Ovary (tissue), 3 donors: Measurements from ENCODE around the gene SCRN2.

Experiments
- POLR2A ChIP-seq: fragments of 450-650 bp; IDR thresholded peaks from one replicate; pipeline ENCODE4 v1.6.1; 2017; ENCODE audit warnings: antibody characterized with exemption, mild to moderate bottlenecking, moderate library complexity
- TF ChIP-seq, protein P1 (sequence below), 3 donors: fragments of 450-650 bp in 2 of 3; fragments of 200-600 bp in 1 of 3; IDR thresholded peaks; one replicate each; pipeline versions ENCODE4 v1.5.1 to v1.8.0; 2016 to 2022; ENCODE audit warnings: antibody characterized with exemption in 3 of 3, mild to moderate bottlenecking in 1 of 3
- donor health status: DM: no; HTN: no; CAD: no.

DNA sequence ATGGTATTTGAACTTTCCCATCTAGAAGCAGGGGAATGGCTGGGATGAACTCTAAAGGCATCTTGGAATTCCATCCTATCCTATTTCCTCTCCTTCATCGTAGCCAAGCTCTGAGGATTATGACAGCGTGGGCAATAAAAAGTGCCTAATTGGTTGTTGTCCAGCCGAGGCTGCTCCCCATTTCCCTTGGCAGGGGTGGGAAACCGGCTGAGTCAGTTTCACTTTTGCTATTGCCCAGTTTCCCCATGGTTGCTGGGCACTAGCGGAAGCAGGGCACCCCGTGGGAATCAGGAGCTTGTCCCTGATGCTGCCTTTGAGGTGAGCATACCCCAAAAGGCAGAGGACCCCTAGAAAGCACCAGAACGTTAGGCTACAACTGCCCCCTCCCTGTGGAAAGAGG is 41.2 kb upstream of the SCRN2 start:
- TF ChIP-seq, protein P1, sequence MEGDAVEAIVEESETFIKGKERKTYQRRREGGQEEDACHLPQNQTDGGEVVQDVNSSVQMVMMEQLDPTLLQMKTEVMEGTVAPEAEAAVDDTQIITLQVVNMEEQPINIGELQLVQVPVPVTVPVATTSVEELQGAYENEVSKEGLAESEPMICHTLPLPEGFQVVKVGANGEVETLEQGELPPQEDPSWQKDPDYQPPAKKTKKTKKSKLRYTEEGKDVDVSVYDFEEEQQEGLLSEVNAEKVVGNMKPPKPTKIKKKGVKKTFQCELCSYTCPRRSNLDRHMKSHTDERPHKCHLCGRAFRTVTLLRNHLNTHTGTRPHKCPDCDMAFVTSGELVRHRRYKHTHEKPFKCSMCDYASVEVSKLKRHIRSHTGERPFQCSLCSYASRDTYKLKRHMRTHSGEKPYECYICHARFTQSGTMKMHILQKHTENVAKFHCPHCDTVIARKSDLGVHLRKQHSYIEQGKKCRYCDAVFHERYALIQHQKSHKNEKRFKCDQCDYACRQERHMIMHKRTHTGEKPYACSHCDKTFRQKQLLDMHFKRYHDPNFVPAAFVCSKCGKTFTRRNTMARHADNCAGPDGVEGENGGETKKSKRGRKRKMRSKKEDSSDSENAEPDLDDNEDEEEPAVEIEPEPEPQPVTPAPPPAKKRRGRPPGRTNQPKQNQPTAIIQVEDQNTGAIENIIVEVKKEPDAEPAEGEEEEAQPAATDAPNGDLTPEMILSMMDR (IDR thresholded peaks at IDR 0.05) = no peak
- no peak for TF ChIP-seq POLR2A
